Muscle of leg (tissue), 11 donors: ENCODE results near the gene RPAIN. TPM values are rescaled to one million over a fixed set of nuclear protein-coding genes. Genes with fewer than 3 reads are reported as not detected.
"Not testable (repeated sequence)": the region's sequence is repeated elsewhere in the genome, so short reads cannot be mapped to it uniquely, and the experiment has no call there.

Experiments used
- DNase-seq: peaks from one replicate; pipeline ENCODE4 v3.0.0; 2013
- H3K27ac ChIP-seq: one replicate; pipeline ENCODE4 v1.5.1; 2013; ENCODE audit warnings: mild to moderate bottlenecking, low read length, control low read depth
- H3K27me3 ChIP-seq: one replicate; pipeline ENCODE4 v1.6.1; 2013; ENCODE audit warnings: low read length; ENCODE audit not compliant: control insufficient read depth, insufficient read depth
- H3K36me3 ChIP-seq: one replicate; pipeline ENCODE4 v1.6.1; 2013; ENCODE audit warnings: low read length; ENCODE audit not compliant: control insufficient read depth, insufficient read depth
- H3K4me1 ChIP-seq: one replicate; pipeline ENCODE4 v1.6.1; 2013; ENCODE audit warnings: low read length; ENCODE audit not compliant: control insufficient read depth, insufficient read depth
- H3K4me3 ChIP-seq: one replicate; pipeline ENCODE4 v1.5.1; 2013; ENCODE audit warnings: low read length, control low read depth
- H3K9me3 ChIP-seq: replicated peaks from 2 replicates; pipeline ENCODE4 v1.6.1; 2013; ENCODE audit warnings: low read depth, low read length; ENCODE audit not compliant: control insufficient read depth
- WGBS: methylation state at CpG from one replicate; pipeline ENCODE4 v1.1.5; 2013; ENCODE audit warnings: missing lambda C conversion rate; ENCODE audit not compliant: insufficient coverage; 5-methylcytosine and 5-hydroxymethylcytosine counted together
- polyA plus RNA-seq, 8 donors: library from polyadenylated mRNA; unstranded; fragments of 120-200 nt; gene quantifications; one replicate each; pipeline versions ENCODE4 v1.2.1 to v1.2.3, GENCODE V29; 2013; ENCODE audit warnings: inconsistent platforms in 1 of 8, low replicate concordance in 1 of 8; ENCODE audit not compliant: insufficient read length in 8 of 8, insufficient read depth in 1 of 8
- total RNA-seq: library from RNA; stranded (reverse); fragments of 120-200 nt; gene quantifications from one replicate; pipeline ENCODE4 v1.2.4, GENCODE V29; 2013

RPAIN gene
- total and polyA plus RNA-seq, 9 donors: 36.3 to 59.5 (median 47.5) TPM

DNA sequence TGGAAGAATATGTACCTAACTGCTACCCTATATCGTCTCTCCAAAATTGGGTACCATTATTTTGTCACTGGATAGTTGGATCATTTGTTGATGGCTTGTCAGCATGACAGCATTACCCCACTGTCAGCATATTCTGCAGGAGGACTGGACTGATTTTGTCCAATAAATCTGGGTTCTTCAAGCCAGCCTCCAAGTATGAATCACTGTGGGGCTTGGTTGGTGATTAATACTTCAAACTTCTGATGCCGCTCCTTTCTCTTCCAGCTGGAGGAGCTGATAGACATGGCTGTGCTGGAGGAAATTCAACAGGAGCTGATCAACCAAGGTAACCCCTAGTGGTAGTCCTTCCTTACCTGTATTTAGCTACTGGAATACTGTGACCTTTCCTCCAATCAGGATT, 2.5 kb downstream of the RPAIN start:
- H3K9me3 ChIP-seq: no peaks in the 10 kb centered on the region
- no peak overlapping the region for H3K4me3 ChIP-seq
- H3K27me3 ChIP-seq: no peaks in the 10 kb centered on the region
- H3K4me1 ChIP-seq: peaks cover 16% of the 10 kb centered on the region
- DNase-seq: no peak
- peaks cover 46% of the 10 kb centered on the region for H3K36me3 ChIP-seq
- no peak overlapping the region for H3K27ac ChIP-seq
- WGBS: no CpG with 5 or more reads among the region's 2 CpGs

GRCh38 chr17:5424909-5425308, 4.9 kb downstream of the RPAIN start:
- peaks cover 8% of the 10 kb centered on the region for H3K4me1 ChIP-seq
- no peak overlapping the region for H3K27ac ChIP-seq
- no peak overlapping the region for H3K4me3 ChIP-seq
- peaks cover 64% of the 10 kb centered on the region for H3K36me3 ChIP-seq
- H3K9me3 ChIP-seq: no peaks in the 10 kb centered on the region
- no peak for DNase-seq
- WGBS: no CpG with 5 or more reads among the region's 1 CpG
- no peaks in the 10 kb centered on the region for H3K27me3 ChIP-seq

GRCh38 chr17:5425826-5426225, 5.8 kb downstream of the RPAIN start:
- Histone ChIP-seq H3K27ac (no peak overlapping the region), H3K4me3 (no peak overlapping the region), H3K36me3 (peaks cover 71% of the 10 kb centered on the region), H3K9me3 (no peaks in the 10 kb centered on the region), H3K4me1 (peaks cover 3% of the 10 kb centered on the region), H3K27me3 (no peaks in the 10 kb centered on the region)
- DNase-seq: no peak
- 70% methylated on average over 2 of the region's 3 CpGs for whole genome bisulfite sequencing

DNA sequence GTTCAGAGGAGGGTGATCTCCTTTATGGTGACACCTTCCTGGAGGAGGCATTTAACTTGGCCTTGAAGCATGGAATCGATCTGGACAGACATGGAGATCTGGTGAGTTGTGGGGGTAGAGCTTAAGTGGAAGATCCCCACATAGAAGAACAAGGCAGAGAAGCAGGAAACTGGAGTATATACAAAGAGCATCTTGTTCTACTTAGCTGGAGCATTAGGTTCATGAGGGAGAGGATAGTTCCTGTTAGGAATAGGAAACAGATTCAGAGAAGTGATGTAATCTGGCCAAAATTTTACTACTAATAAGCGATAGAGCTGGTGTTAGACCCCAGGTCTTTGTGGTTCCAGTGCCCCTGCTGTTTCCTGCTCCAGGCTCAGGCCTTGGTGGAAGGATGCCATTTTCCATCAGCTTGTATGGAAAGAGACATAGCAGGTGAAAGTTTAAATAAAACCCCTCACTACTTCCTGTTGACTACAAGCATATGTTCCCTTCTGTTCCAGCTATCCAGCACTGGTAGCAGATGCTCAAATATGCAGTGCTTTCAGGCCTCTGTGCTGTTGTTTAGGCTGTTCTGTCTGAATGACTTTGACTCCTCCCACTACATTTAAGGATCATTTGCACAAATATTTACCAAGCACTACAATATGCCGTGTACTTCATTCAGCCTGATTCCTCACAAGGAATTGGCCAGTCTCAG, 9.4 kb downstream of the RPAIN start:
- 94% methylated on average over 2 of the region's 3 CpGs for WGBS
- Histone ChIP-seq H3K27ac (no peak overlapping the region), H3K4me3 (no peak overlapping the region), H3K9me3 (no peaks in the 10 kb centered on the region), H3K4me1 (no peaks in the 10 kb centered on the region), H3K36me3 (peaks cover 77% of the 10 kb centered on the region), H3K27me3 (no peaks in the 10 kb centered on the region)
- DNase-seq: no peak

DNA sequence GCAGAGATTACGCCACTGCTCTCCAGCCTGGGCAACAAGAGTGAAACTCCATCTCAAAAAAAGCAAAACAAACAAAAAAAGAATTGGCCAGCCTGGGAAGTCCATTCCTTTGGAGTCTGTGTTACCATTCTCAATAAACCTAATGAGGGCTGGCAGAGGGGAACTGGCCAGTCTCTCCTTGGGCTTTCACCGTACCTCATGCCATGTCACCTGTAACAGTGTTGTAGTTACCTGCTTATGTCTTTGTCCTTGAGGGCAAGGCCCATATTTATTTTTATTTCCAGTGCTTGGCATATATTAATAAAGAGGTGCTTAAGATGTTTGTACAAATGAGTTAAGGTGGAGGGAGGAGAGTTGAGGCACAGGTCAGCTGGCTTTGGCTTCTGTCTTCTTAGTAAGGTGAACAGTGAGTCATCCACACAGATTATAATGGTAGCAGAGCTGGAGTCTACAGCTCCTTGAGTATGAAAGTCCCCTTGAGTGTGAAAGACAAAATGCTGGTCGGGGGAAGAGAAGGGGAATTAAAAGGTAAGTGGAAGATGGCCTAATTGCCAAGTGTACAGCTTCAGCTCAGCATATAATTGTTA, 10.5 kb downstream of the RPAIN start:
- DNase-seq: no peak

DNA sequence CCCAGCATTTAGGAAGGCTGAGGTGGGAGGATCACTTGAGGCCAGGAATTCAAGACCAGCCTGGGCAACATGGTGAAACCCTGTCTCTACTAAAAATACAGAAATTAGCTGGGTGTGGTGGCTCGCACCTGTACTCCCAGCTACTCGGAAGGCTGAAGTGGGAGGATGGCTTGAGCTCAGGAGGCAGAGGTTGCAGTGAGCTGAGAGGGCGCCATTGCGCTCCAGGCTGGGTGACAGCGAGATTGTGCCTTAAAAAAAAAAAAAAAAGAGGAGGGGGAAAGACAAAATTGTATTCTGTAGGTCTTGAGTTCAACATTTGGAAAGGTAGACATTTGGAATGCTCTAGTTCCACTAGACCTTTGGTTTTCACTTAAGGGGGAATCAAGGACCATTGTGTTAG, 11.3 kb downstream of the RPAIN start:
- H3K9me3 ChIP-seq, H3K27ac ChIP-seq, DNase-seq, H3K27me3 ChIP-seq, H3K4me3 ChIP-seq, H3K4me1 ChIP-seq: not testable (repeated sequence)
- H3K36me3 ChIP-seq: peaks cover 77% of the 10 kb centered on the region
- 70% methylated on average over 3 of the region's 5 CpGs for WGBS

More for the DNA sequence above, 10.5 kb downstream of the RPAIN start:
- Histone ChIP-seq H3K9me3 (no peaks in the 10 kb centered on the region), H3K27me3 (no peaks in the 10 kb centered on the region), H3K4me3 (no peak overlapping the region), H3K27ac (no peak overlapping the region), H3K4me1 (no peaks in the 10 kb centered on the region), H3K36me3 (peaks cover 80% of the 10 kb centered on the region)
- no CpG with 5 or more reads among the region's 3 CpGs for WGBS

GRCh38 chr17:5431949-5432556, 12.1 kb downstream of the RPAIN start:
- Histone ChIP-seq H3K27me3 (no peaks in the 10 kb centered on the region), H3K27ac (no peak overlapping the region), H3K9me3 (no peaks in the 10 kb centered on the region), H3K4me1 (no peaks in the 10 kb centered on the region), H3K4me3 (no peak overlapping the region), H3K36me3 (peaks cover 79% of the 10 kb centered on the region)
- WGBS: 100% methylated on average over 1 of the region's 3 CpGs
- no peak for DNase-seq

DNA sequence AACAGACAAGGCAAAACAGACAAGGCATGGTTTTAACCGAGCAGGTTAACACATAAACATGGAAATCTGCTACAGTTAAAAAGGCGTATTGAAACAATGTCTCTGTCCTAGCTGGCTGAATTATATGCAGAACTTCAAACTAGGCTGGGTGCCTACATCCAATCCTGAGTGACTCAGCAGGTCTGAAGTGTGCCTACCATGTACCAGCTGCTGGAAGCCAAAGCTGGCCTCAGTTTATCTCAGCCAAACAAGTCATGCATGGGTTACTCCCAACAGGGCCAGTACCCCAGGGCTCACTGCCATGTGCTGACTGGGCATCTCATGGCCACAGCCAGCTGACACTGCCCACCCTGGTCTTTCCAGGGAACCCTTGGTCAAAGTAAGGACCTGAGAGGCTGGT, 15.0 kb downstream of the RPAIN start:
- Histone ChIP-seq H3K36me3 (peaks cover 66% of the 10 kb centered on the region), H3K4me1 (peaks cover 10% of the 10 kb centered on the region), H3K4me3 (no peak overlapping the region), H3K27me3 (no peaks in the 10 kb centered on the region), H3K9me3 (no peaks in the 10 kb centered on the region), H3K27ac (no peak overlapping the region)
- no peak for DNase-seq
- 94% methylated on average over 2 of the region's 2 CpGs for WGBS

DNA sequence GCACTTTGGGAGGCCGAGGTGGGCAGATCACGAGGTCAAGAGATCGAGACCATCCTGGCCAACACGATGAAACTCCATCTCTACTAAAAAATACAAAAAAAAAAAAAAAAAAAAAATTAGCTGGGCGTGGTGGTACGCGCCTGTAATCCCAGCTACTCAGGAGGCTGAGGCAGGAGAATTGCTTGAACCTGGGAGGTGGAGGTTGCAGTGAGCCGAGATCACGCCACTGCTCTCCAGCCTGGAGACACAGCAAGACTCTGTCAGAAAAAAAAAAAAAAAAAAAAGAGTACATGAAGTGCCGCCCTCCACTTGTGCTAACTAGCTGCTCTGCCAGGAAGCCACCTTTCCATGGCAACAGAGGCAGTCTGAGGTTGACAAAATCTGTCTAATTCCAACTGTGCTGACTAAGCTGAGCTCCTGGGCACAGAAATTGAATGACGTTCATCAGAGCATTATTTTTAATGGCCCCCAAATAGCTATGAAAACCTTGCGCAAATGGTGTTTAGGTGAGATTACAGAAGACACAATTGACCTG, 15.9 kb downstream of the RPAIN start:
- H3K9me3 ChIP-seq, H3K27me3 ChIP-seq, H3K27ac ChIP-seq, H3K4me1 ChIP-seq, H3K4me3 ChIP-seq, DNase-seq: not testable (repeated sequence)
- WGBS: no CpG with 5 or more reads among the region's 12 CpGs
- H3K36me3 ChIP-seq: peaks cover 59% of the 10 kb centered on the region

DNA sequence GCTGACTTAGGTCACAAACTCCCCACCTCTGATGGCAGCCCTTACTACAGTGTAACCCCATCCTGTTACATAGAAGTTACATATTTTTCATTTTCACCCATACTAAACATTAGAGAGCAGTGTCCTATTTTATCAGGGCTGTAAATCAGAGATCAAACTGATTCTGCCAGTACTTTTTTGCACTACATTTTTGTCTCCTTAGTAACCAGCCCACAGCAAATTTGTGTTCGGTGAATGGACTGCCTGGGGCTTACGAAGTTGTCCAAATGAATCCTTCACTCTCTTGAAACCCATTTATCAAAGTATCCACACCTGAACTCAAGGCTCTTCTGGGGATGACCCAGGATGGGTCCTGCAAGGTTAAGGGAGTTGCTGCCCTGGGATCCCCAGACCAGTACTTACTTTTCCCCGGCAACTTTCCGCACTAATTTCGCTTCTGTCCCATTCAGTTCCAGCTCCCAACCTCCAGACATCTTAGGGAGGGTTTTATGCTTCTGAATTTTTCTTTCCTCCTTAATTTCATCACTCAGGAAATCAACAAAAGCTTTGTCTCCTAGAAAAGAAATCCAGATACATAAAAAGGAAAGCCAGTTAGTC, 17.8 kb downstream of the RPAIN start:
- H3K4me3 ChIP-seq: peak overlapping the region; percentile 71
- WGBS: no CpG with 5 or more reads among the region's 5 CpGs
- H3K27me3 ChIP-seq: no peaks in the 10 kb centered on the region
- DNase-seq: no peak
- H3K36me3 ChIP-seq: peaks cover 43% of the 10 kb centered on the region
- no peaks in the 10 kb centered on the region for H3K9me3 ChIP-seq
- peak overlapping the region; percentile 43 for H3K27ac ChIP-seq
- peaks cover 10% of the 10 kb centered on the region for H3K4me1 ChIP-seq
